Measurements from ENCODE around the gene MLXIP. TPM values are rescaled to one million over a fixed set of nuclear protein-coding genes. Genes with fewer than 3 reads are reported as not detected.

MLXIP gene
- total RNA-seq, 1 donor from 2014 or later: 16.9 TPM

- TF ChIP-seq POLR2A (IDR thresholded peaks at IDR 0.05) (no peak), POLR2AphosphoS5 (IDR thresholded peaks at IDR 0.05; ENCODE audit: insufficient read depth in 1 of 2, low read depth in 1 of 2) (no peak), CTCF (IDR thresholded peaks at IDR 0.05) (no peak)
- H3K36me3 ChIP-seq: no peaks in the 10 kb centered on the region
- peaks cover 89% of the 10 kb centered on the region for H3K4me1 ChIP-seq
- H3K27me3 ChIP-seq: no peaks in the 10 kb centered on the region
- intact Hi-C loops (cut with DNase I): no loop called here
- no peak overlapping the region for H3K27ac ChIP-seq
- no peaks in the 10 kb centered on the region for H3K9me3 ChIP-seq
- no peak for DNase-seq (ENCODE audit: extremely low spot score in 2 of 2)
- no peak overlapping the region for H3K4me3 ChIP-seq
Observed at GRCh38 chr12:122086641-122087285, 8.2 kb downstream of the MLXIP start.

- Histone ChIP-seq H3K27me3 (no peaks in the 10 kb centered on the region), H3K9me3 (no peaks in the 10 kb centered on the region), H3K36me3 (no peaks in the 10 kb centered on the region), H3K4me3 (no peak overlapping the region), H3K4me1 (peaks cover 89% of the 10 kb centered on the region), H3K27ac (peak overlapping the region; percentile 42)
- no peak for TF ChIP-seq POLR2A (IDR thresholded peaks at IDR 0.05)
- no peak for TF ChIP-seq POLR2AphosphoS5 (IDR thresholded peaks at IDR 0.05; ENCODE audit: insufficient read depth in 1 of 2, low read depth in 1 of 2)
- no peak for TF ChIP-seq CTCF (IDR thresholded peaks at IDR 0.05)
- no peak for DNase-seq (ENCODE audit: extremely low spot score in 2 of 2)
- intact Hi-C loops (cut with DNase I): no loop called here
Observed at GRCh38 chr12:122087431-122088178, 9.0 kb downstream of the MLXIP start.

- Histone ChIP-seq H3K36me3 (no peaks in the 10 kb centered on the region), H3K27me3 (no peaks in the 10 kb centered on the region), H3K9me3 (no peaks in the 10 kb centered on the region), H3K4me1 (peaks cover 89% of the 10 kb centered on the region), H3K4me3 (no peak overlapping the region), H3K27ac (peak overlapping the region; percentile 42)
- no peak for DNase-seq (ENCODE audit: extremely low spot score in 2 of 2)
- intact Hi-C loops (cut with DNase I): no loop called here
- TF ChIP-seq POLR2AphosphoS5 (IDR thresholded peaks at IDR 0.05; ENCODE audit: insufficient read depth in 1 of 2, low read depth in 1 of 2) (no peak), CTCF (IDR thresholded peaks at IDR 0.05) (no peak), POLR2A (IDR thresholded peaks at IDR 0.05) (no peak)
Observed at GRCh38 chr12:122088179-122088810, 9.7 kb downstream of the MLXIP start.

GRCh38 chr12:122089077-122089476 is 10.5 kb downstream of the MLXIP start:
- DNase-seq (ENCODE audit: extremely low spot score in 2 of 2): no peak
- no peaks in the 10 kb centered on the region for H3K27me3 ChIP-seq
- intact Hi-C loops (cut with DNase I): no loop called here
- no peak overlapping the region for H3K4me3 ChIP-seq
- H3K4me1 ChIP-seq: peaks cover 87% of the 10 kb centered on the region
- TF ChIP-seq CTCF (IDR thresholded peaks at IDR 0.05) (no peak), POLR2A (IDR thresholded peaks at IDR 0.05) (no peak)
- H3K9me3 ChIP-seq: no peaks in the 10 kb centered on the region
- H3K36me3 ChIP-seq: no peaks in the 10 kb centered on the region
- H3K27ac ChIP-seq: no peak overlapping the region
